ENCODE measurements around the gene CORO1A.

CORO1A gene

DNA sequence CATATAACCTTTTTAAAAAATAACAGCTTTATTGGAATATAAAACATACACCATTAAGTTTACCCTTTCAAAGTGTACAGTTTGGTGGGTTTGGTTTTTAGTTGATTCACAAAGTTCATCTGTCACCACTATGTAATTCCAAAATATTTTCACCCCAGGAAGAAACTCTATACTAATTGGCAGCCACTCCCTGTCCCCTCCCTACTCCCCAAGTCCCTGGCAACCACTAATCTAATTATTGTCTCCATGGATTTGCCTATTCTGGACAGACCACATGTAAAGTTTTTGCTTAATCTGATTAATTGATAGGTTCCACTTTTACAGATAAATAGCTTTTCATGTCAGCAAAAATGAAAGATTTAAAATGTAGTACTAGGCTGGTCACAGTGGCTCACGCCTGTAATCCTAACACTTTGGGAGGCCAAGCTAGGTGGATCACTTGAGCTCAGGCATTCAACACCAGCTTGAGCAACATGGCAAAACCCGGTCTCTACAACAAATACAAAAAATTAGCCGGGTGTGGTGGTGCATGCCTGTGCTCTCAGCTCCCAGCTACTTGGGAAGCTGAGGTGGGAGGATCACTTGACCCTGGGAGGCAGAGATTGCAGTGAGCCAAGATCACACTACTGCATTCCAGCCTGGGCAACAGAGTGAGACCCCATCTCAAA is 35.4 kb upstream of the CORO1A start:
- H3K4me2 ChIP-seq (ENCODE audit: low read depth, low read length): no peak overlapping the region
- H2AFZ ChIP-seq (ENCODE audit: low read length): no peak overlapping the region
- no peak overlapping the region for H3K4me3 ChIP-seq (ENCODE audit: low read length)
- H3K9me3 ChIP-seq (replicated peaks; ENCODE audit: insufficient read depth, low read length): no peaks in the 10 kb centered on the region
- H3K4me1 ChIP-seq (ENCODE audit: low read length): peaks cover 17% of the 10 kb centered on the region
- no peak overlapping the region for H3K27ac ChIP-seq (ENCODE audit: low read length)
- H3K9ac ChIP-seq (ENCODE audit: low read length): no peak overlapping the region
- no peak for DNase-seq
- H3K27me3 ChIP-seq (replicated peaks; ENCODE audit: insufficient read depth, low read length): no peaks in the 10 kb centered on the region
- no peaks in the 10 kb centered on the region for H4K20me1 ChIP-seq (ENCODE audit: insufficient read depth, low read length)
- H3K36me3 ChIP-seq (replicated peaks; ENCODE audit: insufficient read depth, low read length): no peaks in the 10 kb centered on the region
- no peaks in the 10 kb centered on the region for H3K9me2 ChIP-seq (replicated peaks; ENCODE audit: insufficient read depth, low read length)
- H3K79me2 ChIP-seq (ENCODE audit: low read length): no peaks in the 10 kb centered on the region
- TF ChIP-seq EZH2phosphoT487 (IDR thresholded peaks at IDR 0.05; ENCODE audit: low read length): no peak
- no peak for TF ChIP-seq CTCF (IDR thresholded peaks at IDR 0.05; ENCODE audit: low read length)
- no peak for TF ChIP-seq EZH2 (optimal IDR thresholded peaks at IDR 0.05; ENCODE audit: low read depth, low read length)
- H3F3A ChIP-seq (ENCODE audit: insufficient read depth, low read length): peaks cover 14% of the 10 kb centered on the region

GRCh38 chr16:30149250-30149930 is 34.0 kb upstream of the CORO1A start:
- Histone ChIP-seq H3K9me2 (replicated peaks; ENCODE audit: insufficient read depth, low read length) (no peaks in the 10 kb centered on the region), H4K20me1 (ENCODE audit: insufficient read depth, low read length) (no peaks in the 10 kb centered on the region), H3K4me2 (ENCODE audit: low read depth, low read length) (no peak overlapping the region), H2AFZ (ENCODE audit: low read length) (no peak overlapping the region), H3K4me3 (ENCODE audit: low read length) (no peak overlapping the region), H3K36me3 (replicated peaks; ENCODE audit: insufficient read depth, low read length) (no peaks in the 10 kb centered on the region), H3K4me1 (ENCODE audit: low read length) (peaks cover 17% of the 10 kb centered on the region), H3K9ac (ENCODE audit: low read length) (no peak overlapping the region), H3K27me3 (replicated peaks; ENCODE audit: insufficient read depth, low read length) (no peaks in the 10 kb centered on the region), H3K9me3 (replicated peaks; ENCODE audit: insufficient read depth, low read length) (no peaks in the 10 kb centered on the region), H3K27ac (ENCODE audit: low read length) (no peak overlapping the region), H3F3A (ENCODE audit: insufficient read depth, low read length) (peaks cover 17% of the 10 kb centered on the region), H3K79me2 (ENCODE audit: low read length) (no peaks in the 10 kb centered on the region)
- TF ChIP-seq EZH2phosphoT487 (IDR thresholded peaks at IDR 0.05; ENCODE audit: low read length): no peak
- no peak for TF ChIP-seq CTCF (IDR thresholded peaks at IDR 0.05; ENCODE audit: low read length)
- TF ChIP-seq EZH2 (optimal IDR thresholded peaks at IDR 0.05; ENCODE audit: low read depth, low read length): no peak
- no peak for DNase-seq

GRCh38 chr16:30151091-30151490 is 32.3 kb upstream of the CORO1A start:
- Histone ChIP-seq H4K20me1 (ENCODE audit: insufficient read depth, low read length) (no peaks in the 10 kb centered on the region), H3K4me2 (ENCODE audit: low read depth, low read length) (peak overlapping the region; percentile 19; the same call in 1 of the 2 replicates), H3K9me3 (replicated peaks; ENCODE audit: insufficient read depth, low read length) (no peaks in the 10 kb centered on the region), H3K79me2 (ENCODE audit: low read length) (no peaks in the 10 kb centered on the region), H3K27ac (ENCODE audit: low read length) (peak overlapping the region; percentile 77), H3K4me3 (ENCODE audit: low read length) (no peak overlapping the region), H3K27me3 (replicated peaks; ENCODE audit: insufficient read depth, low read length) (no peaks in the 10 kb centered on the region), H3K36me3 (replicated peaks; ENCODE audit: insufficient read depth, low read length) (no peaks in the 10 kb centered on the region), H2AFZ (ENCODE audit: low read length) (peak overlapping the region; percentile 47), H3K9me2 (replicated peaks; ENCODE audit: insufficient read depth, low read length) (no peaks in the 10 kb centered on the region), H3K9ac (ENCODE audit: low read length) (peak overlapping the region; percentile 29), H3F3A (ENCODE audit: insufficient read depth, low read length) (peaks cover 17% of the 10 kb centered on the region), H3K4me1 (ENCODE audit: low read length) (peaks cover 17% of the 10 kb centered on the region)
- DNase-seq: peak; percentile 79
- TF ChIP-seq EZH2phosphoT487 (IDR thresholded peaks at IDR 0.05; ENCODE audit: low read length) (no peak), EZH2 (optimal IDR thresholded peaks at IDR 0.05; ENCODE audit: low read depth, low read length) (no peak), CTCF (IDR thresholded peaks at IDR 0.05; ENCODE audit: low read length) (no peak)

All from MM.1S (cell line).